Measurements from ENCODE around the gene NFAT5.

DNA sequence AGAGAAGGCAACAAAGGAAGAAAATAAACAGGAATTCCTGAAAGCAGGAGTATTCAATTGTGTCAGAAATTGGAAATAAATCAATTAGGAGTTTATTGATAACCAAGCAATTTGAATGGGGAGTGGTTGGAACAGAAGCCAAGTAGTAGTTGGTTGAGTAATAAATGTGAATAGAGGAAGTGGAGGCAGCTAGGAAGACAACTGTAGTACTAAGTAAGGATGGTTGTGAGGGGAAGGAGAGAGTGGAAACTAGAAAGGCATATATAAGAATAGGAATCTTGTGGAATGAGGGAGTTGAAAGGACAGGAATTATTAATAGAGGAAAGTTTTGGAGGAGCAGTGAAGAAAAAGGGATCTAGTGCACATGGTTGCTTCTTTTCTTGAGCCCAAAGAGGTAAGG is 34.4 kb downstream of the NFAT5 start:
- TF ChIP-seq, protein P1, sequence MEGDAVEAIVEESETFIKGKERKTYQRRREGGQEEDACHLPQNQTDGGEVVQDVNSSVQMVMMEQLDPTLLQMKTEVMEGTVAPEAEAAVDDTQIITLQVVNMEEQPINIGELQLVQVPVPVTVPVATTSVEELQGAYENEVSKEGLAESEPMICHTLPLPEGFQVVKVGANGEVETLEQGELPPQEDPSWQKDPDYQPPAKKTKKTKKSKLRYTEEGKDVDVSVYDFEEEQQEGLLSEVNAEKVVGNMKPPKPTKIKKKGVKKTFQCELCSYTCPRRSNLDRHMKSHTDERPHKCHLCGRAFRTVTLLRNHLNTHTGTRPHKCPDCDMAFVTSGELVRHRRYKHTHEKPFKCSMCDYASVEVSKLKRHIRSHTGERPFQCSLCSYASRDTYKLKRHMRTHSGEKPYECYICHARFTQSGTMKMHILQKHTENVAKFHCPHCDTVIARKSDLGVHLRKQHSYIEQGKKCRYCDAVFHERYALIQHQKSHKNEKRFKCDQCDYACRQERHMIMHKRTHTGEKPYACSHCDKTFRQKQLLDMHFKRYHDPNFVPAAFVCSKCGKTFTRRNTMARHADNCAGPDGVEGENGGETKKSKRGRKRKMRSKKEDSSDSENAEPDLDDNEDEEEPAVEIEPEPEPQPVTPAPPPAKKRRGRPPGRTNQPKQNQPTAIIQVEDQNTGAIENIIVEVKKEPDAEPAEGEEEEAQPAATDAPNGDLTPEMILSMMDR (conservative IDR thresholded peaks at IDR 0.05; ENCODE audit: low read depth, low read length), result no peak
- TF ChIP-seq EZH2 (IDR thresholded peaks at IDR 0.05; ENCODE audit: borderline replicate concordance, low read depth, low read length, poor library complexity, severe bottlenecking), result no peak

Data from A673 (cell line).